ENCODE measurements around the gene OAT.

- TF ChIP-seq CTCF (IDR thresholded peaks at IDR 0.05 in 2 of 3, conservative IDR thresholded peaks at IDR 0.05 in 1 of 3; ENCODE audit: control insufficient read depth in 2 of 3, extremely low read depth in 1 of 3, insufficient read depth in 1 of 3, low read depth in 3 of 3, low read length in 3 of 3) (no peak), ATF3 (IDR thresholded peaks at IDR 0.05; ENCODE audit: borderline replicate concordance, extremely low read depth, low read depth, low read length) (no peak), EP300 (IDR thresholded peaks at IDR 0.05; ENCODE audit: borderline replicate concordance in 1 of 2, control insufficient read depth in 1 of 2, low read depth in 2 of 2, low read length in 2 of 2) (no peak), HDAC2 (IDR thresholded peaks at IDR 0.05) (no peak), RAD21 (IDR thresholded peaks at IDR 0.05; ENCODE audit: insufficient read depth, low read depth, low read length) (no peak), CBX3 (IDR thresholded peaks at IDR 0.05; ENCODE audit: borderline replicate concordance, low read depth) (no peak)
Observed at GRCh38 chr10:124359336-124359832, 59.3 kb downstream of the OAT start.

All from GM12878 (cell line).